Transverse colon (tissue), 4 donors: ENCODE measurements around the gene TUBB3. TPM values are rescaled to one million over a fixed set of nuclear protein-coding genes. Genes with fewer than 3 reads are reported as not detected.

Source experiments
- DNase-seq: peaks from one replicate; pipeline ENCODE4 v3.0.0-alpha.2; 2019
- H3K27ac ChIP-seq, 4 donors: fragments of 200-600 bp; sonication (generic); 2 replicates each; pipeline ENCODE4 v1.5.1; 2016 to 2018; ENCODE audit warnings: inconsistent platforms in 4 of 4
- H3K27me3 ChIP-seq: fragments of 200-600 bp; sonication (generic); 2 replicates; pipeline ENCODE4 v1.5.1; 2017; ENCODE audit warnings: inconsistent platforms
- H3K36me3 ChIP-seq, 4 donors: fragments of 200-600 bp; sonication (generic); 2 replicates each; pipeline ENCODE4 v1.5.1; 2017 to 2019; ENCODE audit warnings: inconsistent platforms in 4 of 4
- H3K4me1 ChIP-seq, 4 donors: fragments of 200-600 bp; sonication (generic); 2 replicates each; pipeline ENCODE4 v1.5.1; 2017 to 2020; ENCODE audit warnings: inconsistent platforms in 4 of 4
- H3K4me3 ChIP-seq, 4 donors: fragments of 200-600 bp; sonication (generic); 1 replicate in 1 of 4; 2 replicates in 3 of 4; pipeline versions ENCODE4 v1.5.1 to v1.6.1; 2017 to 2019; ENCODE audit warnings: inconsistent platforms in 4 of 4
- H3K9me3 ChIP-seq, 2 donors: fragments of 200-600 bp; sonication (generic); 2 replicates each; pipeline ENCODE4 v1.5.1; 2017 to 2019; ENCODE audit warnings: inconsistent platforms in 2 of 2
- CTCF ChIP-seq, 5 experiments: fragments of 200-600 bp in 3 of 5; fragments of 450-650 bp in 2 of 5; sonication (generic) in 3 of 5; IDR thresholded peaks; 1 replicate in 2 of 5; 2 replicates in 3 of 5; pipeline ENCODE4 v1.5.1; 2016 to 2017; ENCODE audit warnings: antibody characterized with exemption in 5 of 5, inconsistent platforms in 3 of 5, mild to moderate bottlenecking in 2 of 5, moderate library complexity in 1 of 5
- EP300 ChIP-seq: sonication (generic); formaldehyde crosslinking; IDR thresholded peaks from one replicate; pipeline ENCODE4 v1.6.1; 2017; ENCODE audit warnings: antibody characterized with exemption, low read depth
- POLR2A ChIP-seq: fragments of 450-650 bp; IDR thresholded peaks from one replicate; pipeline ENCODE4 v1.6.1; 2016; ENCODE audit warnings: antibody characterized with exemption, mild to moderate bottlenecking, moderate library complexity
- POLR2AphosphoS5 ChIP-seq, 3 donors: sonication (generic); formaldehyde crosslinking; IDR thresholded peaks; one replicate each; pipeline ENCODE4 v1.6.1; 2016; ENCODE audit warnings: antibody characterized with exemption in 3 of 3
- WGBS, 2 donors: methylation state at CpG; one replicate each; pipeline ENCODE4 v1.1.5; 2018; ENCODE audit warnings: low coverage in 1 of 2; 5-methylcytosine and 5-hydroxymethylcytosine counted together
- in situ Hi-C, 4 donors: fragments of 200-750 bp; cut with MboI; loops; one replicate each; pipeline versions ENCODE4 v1.15.0 to v1.15.1; 2017; ENCODE audit warnings: low sequenced_read_pairs in 3 of 4, low pct_ligation_motif_present in 1 of 4, low pct_unique_long_range_greater_than_20kb in 1 of 4
- intact Hi-C: fragments of 100-400 bp; cut with DNase I; formaldehyde crosslinking; loops from one replicate; pipeline ENCODE4 v1.15.1; 2023; ENCODE audit warnings: low total_unique reads
- total RNA-seq, 4 donors: library from RNA; depleted of rRNA; stranded (reverse); fragments of >200 nt; gene quantifications; one replicate each; pipeline ENCODE4 v1.1.0, GENCODE V29; 2016

TUBB3 gene
- total RNA-seq, 4 donors from 2014 or later, result 2.4 to 12.7 (median 4.6) TPM

GRCh38 chr16:89952049-89952448 lies 28.9 kb downstream of the TUBB3 start:
- TF ChIP-seq POLR2A (no peak), POLR2AphosphoS5 (IDR thresholded peaks at IDR 0.05) (no peak), CTCF (IDR thresholded peaks at IDR 0.05) (no peak), EP300 (no peak)
- H3K27ac ChIP-seq, result no peak overlapping the region
- WGBS, 2 donors, result 60 to 70% methylated on average over 2 to 12 of the region's 12 CpGs
- no peaks in the 10 kb centered on the region for H3K9me3 ChIP-seq
- in situ Hi-C loops, result no loop called here
- peaks cover 0 to under 1% (median 0%) of the 10 kb centered on the region in 4 donors for H3K36me3 ChIP-seq
- peak; percentile 48 for DNase-seq
- peaks cover 5% of the 10 kb centered on the region for H3K27me3 ChIP-seq
- peaks cover 13 to 33% (median 15%) of the 10 kb centered on the region in 4 donors for H3K4me1 ChIP-seq
- intact Hi-C loops, result no loop called here
- no peak overlapping the region for H3K4me3 ChIP-seq

GRCh38 chr16:89952551-89952950 lies 29.4 kb downstream of the TUBB3 start:
- Histone ChIP-seq H3K9me3 (no peaks in the 10 kb centered on the region), H3K4me3 (no peak overlapping the region), H3K27ac (no peak overlapping the region), H3K27me3 (peaks cover 2% of the 10 kb centered on the region), H3K4me1 (peaks cover 12 to 31% (median 14%) of the 10 kb centered on the region in 4 donors), H3K36me3 (peaks cover 0 to 5% (median 0%) of the 10 kb centered on the region in 4 donors)
- no peak for DNase-seq
- intact Hi-C loops, result no loop called here
- in situ Hi-C loops, result no loop called here
- 89% methylated on average over 6 of the region's 6 CpGs; no CpG with 5 or more reads in 1 of the 2 donors for WGBS, 2 donors
- TF ChIP-seq CTCF (IDR thresholded peaks at IDR 0.05) (no peak), EP300 (no peak)

- DNase-seq, result no peak
- no peaks in the 10 kb centered on the region for H3K9me3 ChIP-seq
- TF ChIP-seq CTCF (IDR thresholded peaks at IDR 0.05) (no peak), POLR2A (no peak), POLR2AphosphoS5 (IDR thresholded peaks at IDR 0.05) (no peak), EP300 (no peak)
- 88% methylated on average over 11 of the region's 11 CpGs; no CpG with 5 or more reads in 1 of the 2 donors for WGBS, 2 donors
- H3K36me3 ChIP-seq, result peaks cover 0 to 5% (median 2%) of the 10 kb centered on the region in 4 donors
- H3K4me1 ChIP-seq, result peaks cover 6 to 22% (median 7%) of the 10 kb centered on the region in 4 donors
- intact Hi-C loops (no loop called here), in situ Hi-C loops (no loop called here)
- H3K27ac ChIP-seq, result no peak overlapping the region
- H3K27me3 ChIP-seq, result no peaks in the 10 kb centered on the region
- H3K4me3 ChIP-seq, result no peak overlapping the region
Measured at GRCh38 chr16:89953671-89954406, 30.7 kb downstream of the TUBB3 start.

GRCh38 chr16:89954462-89954861 lies 31.3 kb downstream of the TUBB3 start:
- H3K9me3 ChIP-seq, result no peaks in the 10 kb centered on the region
- intact Hi-C loops, result no loop called here
- no peak for TF ChIP-seq POLR2A
- no peak for TF ChIP-seq POLR2AphosphoS5 (IDR thresholded peaks at IDR 0.05)
- TF ChIP-seq CTCF (IDR thresholded peaks at IDR 0.05), result no peak
- no peak for TF ChIP-seq EP300
- H3K4me1 ChIP-seq, result peaks cover 3 to 18% (median 3%) of the 10 kb centered on the region in 4 donors
- H3K27me3 ChIP-seq, result no peaks in the 10 kb centered on the region
- 86% methylated on average over 6 to 15 of the region's 15 CpGs for WGBS, 2 donors
- no peak overlapping the region for H3K4me3 ChIP-seq
- H3K27ac ChIP-seq, result no peak overlapping the region
- H3K36me3 ChIP-seq, result peaks cover 0 to 5% (median 2%) of the 10 kb centered on the region in 4 donors
- DNase-seq, result no peak
- in situ Hi-C loops, result no loop called here
